DMS79 (cell line): ENCODE results near the gene ACTC1.
"Not testable (repeated sequence)": the region's sequence is repeated elsewhere in the genome, so short reads cannot be mapped to it uniquely, and the experiment has no call there.

Source experiments
- DNase-seq: peaks from one replicate; lab custom pipeline; 2025; lab: John Stamatoyannopoulos, UW

Gene ACTC1

GRCh38 chr15:34795267-34796081 is at the start of gene ACTC1:
ACTC1 (minus strand) TSS chr15:34795549; CDS start chr15:34794808, 741 bp downstream.
- DNase-seq = no peak

GRCh38 chr15:34841262-34841725 is 45.9 kb upstream of the ACTC1 start:
- DNase-seq = no peak

GRCh38 chr15:34838282-34838681 is 42.9 kb upstream of the ACTC1 start:
- no peak for DNase-seq

GRCh38 chr15:34837246-34838016 is 42.1 kb upstream of the ACTC1 start:
- DNase-seq = peak; percentile 21

GRCh38 chr15:34828145-34828911 is 33.0 kb upstream of the ACTC1 start:
- DNase-seq = no peak

GRCh38 chr15:34821831-34822230 is 26.5 kb upstream of the ACTC1 start:
- DNase-seq = no peak

GRCh38 chr15:34820110-34820509 is 24.8 kb upstream of the ACTC1 start:
- no peak for DNase-seq

- no peak for DNase-seq
Measured at GRCh38 chr15:34818526-34818925, 23.2 kb upstream of the ACTC1 start.

- DNase-seq = no peak
Measured at GRCh38 chr15:34815836-34816235, 20.5 kb upstream of the ACTC1 start.

GRCh38 chr15:34813446-34814190 is 18.3 kb upstream of the ACTC1 start:
- DNase-seq = no peak

- not testable (repeated sequence) for DNase-seq
Measured at GRCh38 chr15:34812868-34813365, 17.6 kb upstream of the ACTC1 start.

GRCh38 chr15:34812369-34812768 is 17.0 kb upstream of the ACTC1 start:
- DNase-seq = no peak

- DNase-seq = no peak
Measured at GRCh38 chr15:34810443-34811129, 15.2 kb upstream of the ACTC1 start.

- no peak for DNase-seq
Measured at GRCh38 chr15:34809186-34809585, 13.8 kb upstream of the ACTC1 start.

GRCh38 chr15:34808016-34808415 is 12.7 kb upstream of the ACTC1 start:
- DNase-seq = no peak

- not testable (repeated sequence) for DNase-seq
Measured at GRCh38 chr15:34807241-34807640, 11.9 kb upstream of the ACTC1 start.

GRCh38 chr15:34804776-34805175 is 9.4 kb upstream of the ACTC1 start:
- DNase-seq = no peak

- DNase-seq = no peak
Measured at GRCh38 chr15:34804113-34804512, 8.8 kb upstream of the ACTC1 start.

- DNase-seq = no peak
Measured at GRCh38 chr15:34802803-34803750, 7.7 kb upstream of the ACTC1 start.

- DNase-seq = no peak
Measured at GRCh38 chr15:34802371-34802770, 7.0 kb upstream of the ACTC1 start.
